ENCODE data around the gene CCSER1. TPM values are rescaled to one million over a fixed set of nuclear protein-coding genes. Genes with fewer than 3 reads are reported as not detected.

CCSER1 gene
- polyA plus RNA-seq, 3 donors = 0.09 to 0.75 (median 0.13) TPM

DNA sequence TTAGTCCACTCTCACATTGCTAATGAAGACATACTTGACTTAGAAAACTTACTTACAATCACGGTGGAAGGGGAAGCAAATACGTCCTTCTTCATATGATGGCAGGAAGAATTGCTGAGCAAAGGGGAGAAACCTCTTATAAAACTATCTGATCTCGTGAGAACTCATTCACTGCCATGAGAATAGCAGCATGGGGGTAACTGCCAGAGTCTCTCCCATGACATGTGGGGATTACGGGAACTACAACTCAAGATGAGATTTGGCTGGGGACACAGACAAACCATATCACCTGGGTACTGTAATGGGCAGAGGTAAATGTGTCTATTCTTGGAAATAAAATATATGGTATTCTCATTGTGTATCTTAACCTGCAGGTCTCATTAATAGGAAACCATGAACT is 1464.9 kb downstream of the CCSER1 start:
- Histone ChIP-seq H3K9me3 (replicated peaks in 1 of 2; ENCODE audit: control insufficient read depth in 1 of 2, insufficient read depth in 1 of 2, low read length in 2 of 2) (no peaks in the 10 kb centered on the region), H3K9ac (ENCODE audit: insufficient read depth, low read length, poor library complexity, severe bottlenecking) (no peak overlapping the region), H3K27me3 (ENCODE audit: control insufficient read depth in 2 of 2, insufficient read depth in 2 of 2, low read length in 2 of 2) (no peaks in the 10 kb centered on the region), H2AFZ (ENCODE audit: insufficient read depth, low read depth, low read length, poor library complexity, severe bottlenecking) (no peak overlapping the region), H3K27ac (ENCODE audit: low read depth in 1 of 2, low read length in 2 of 2) (no peak overlapping the region), H3K36me3 (replicated peaks in 1 of 2; ENCODE audit: control insufficient read depth in 1 of 2, insufficient read depth in 2 of 2, low read length in 2 of 2) (no peaks in the 10 kb centered on the region), H3K4me3 (replicated peaks in 1 of 3; ENCODE audit: low read depth in 2 of 3, low read length in 3 of 3) (no peak overlapping the region), H3K4me1 (ENCODE audit: control insufficient read depth in 1 of 2, insufficient read depth in 2 of 2, low read length in 2 of 2) (no peaks in the 10 kb centered on the region), H3K4me2 (replicated peaks; ENCODE audit: extremely low read depth, low read length, poor library complexity, severe bottlenecking) (no peak overlapping the region), H4K20me1 (ENCODE audit: insufficient read depth, low read length) (no peaks in the 10 kb centered on the region), H3K79me2 (ENCODE audit: insufficient read depth, low read length) (no peaks in the 10 kb centered on the region)
- Mint-ChIP-seq H3K36me3 (no peaks in the 10 kb centered on the region), H3K4me1 (no peaks in the 10 kb centered on the region), H3K27me3 (ENCODE audit: low read depth in 3 of 3) (no peaks in the 10 kb centered on the region), H3K27ac (no peak overlapping the region), H3K4me3 (no peak overlapping the region), H3K9me3 (peaks cover 0 to 2% (median 0%) of the 10 kb centered on the region in 7 donors)
- no peak for TF ChIP-seq CTCF (IDR thresholded peaks at IDR 0.05)
- intact Hi-C loops (cut with micrococcal nuclease) = no loop called here
- no peak for DNase-seq
- WGBS (ENCODE audit: insufficient coverage) = no CpG with 5 or more reads among the region's 4 CpGs

DNA sequence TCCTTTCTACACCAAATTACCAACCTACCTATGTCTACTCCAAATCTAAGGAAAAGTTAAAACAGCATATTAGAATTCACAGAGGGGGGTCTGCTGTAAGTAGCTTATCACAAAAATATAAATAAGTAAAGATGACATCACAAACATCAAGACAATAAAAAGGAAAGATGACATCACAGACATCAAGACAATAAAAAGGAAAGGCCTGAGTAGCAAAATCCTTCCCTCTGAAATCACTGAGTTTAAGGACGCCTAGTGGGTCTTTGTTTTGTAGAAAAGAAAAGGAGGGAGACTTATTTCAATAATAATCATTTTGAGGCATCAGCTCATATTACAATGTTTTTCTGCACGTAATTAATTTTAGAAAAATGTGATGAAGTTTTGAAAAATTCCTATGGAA is 1469.5 kb downstream of the CCSER1 start:
- Mint-ChIP-seq H3K4me3 (no peak overlapping the region), H3K4me1 (no peaks in the 10 kb centered on the region), H3K36me3 (no peaks in the 10 kb centered on the region), H3K27me3 (ENCODE audit: low read depth in 3 of 3) (no peaks in the 10 kb centered on the region), H3K27ac (no peak overlapping the region), H3K9me3 (peaks cover 0 to 4% (median 2%) of the 10 kb centered on the region in 7 donors)
- DNase-seq = no peak
- Histone ChIP-seq H3K9me3 (replicated peaks in 1 of 2; ENCODE audit: control insufficient read depth in 1 of 2, insufficient read depth in 1 of 2, low read length in 2 of 2) (no peaks in the 10 kb centered on the region), H4K20me1 (ENCODE audit: insufficient read depth, low read length) (no peaks in the 10 kb centered on the region), H3K27me3 (ENCODE audit: control insufficient read depth in 2 of 2, insufficient read depth in 2 of 2, low read length in 2 of 2) (no peaks in the 10 kb centered on the region), H3K79me2 (ENCODE audit: insufficient read depth, low read length) (no peaks in the 10 kb centered on the region), H3K36me3 (replicated peaks in 1 of 2; ENCODE audit: control insufficient read depth in 1 of 2, insufficient read depth in 2 of 2, low read length in 2 of 2) (no peaks in the 10 kb centered on the region), H3K4me2 (replicated peaks; ENCODE audit: extremely low read depth, low read length, poor library complexity, severe bottlenecking) (no peak overlapping the region), H2AFZ (ENCODE audit: insufficient read depth, low read depth, low read length, poor library complexity, severe bottlenecking) (no peak overlapping the region), H3K4me3 (replicated peaks in 1 of 3; ENCODE audit: low read depth in 2 of 3, low read length in 3 of 3) (no peak overlapping the region), H3K27ac (ENCODE audit: low read depth in 1 of 2, low read length in 2 of 2) (no peak overlapping the region), H3K4me1 (ENCODE audit: control insufficient read depth in 1 of 2, insufficient read depth in 2 of 2, low read length in 2 of 2) (no peaks in the 10 kb centered on the region), H3K9ac (ENCODE audit: insufficient read depth, low read length, poor library complexity, severe bottlenecking) (no peak overlapping the region)
- intact Hi-C loops (cut with micrococcal nuclease) = no loop called here
- no CpG with 5 or more reads among the region's 2 CpGs for WGBS (ENCODE audit: insufficient coverage)
- TF ChIP-seq CTCF (IDR thresholded peaks at IDR 0.05) = no peak

All from CD14-positive monocyte (primary cell).